HCT116 (cell line): ENCODE measurements around the gene EYA2. TPM values are rescaled to one million over a fixed set of nuclear protein-coding genes. Genes with fewer than 3 reads are reported as not detected.

ENCODE experiments used
- ATAC-seq: fragments of 200-7000 bp; cut with Tn5 transposase; 2 replicates; pipeline ENCODE4 v1.9.1; 2020; ENCODE audit warnings: mild to moderate bottlenecking, moderate library complexity
- BruUV-seq: library from RNA; stranded (reverse); fragments of 400-500 nt; replicated peaks from 2 replicates; lab custom pipeline; 2021; lab: Mats Ljungman, UMichigan
- CTCF ChIA-PET: fragments of 300-600 bp; sonication (Branson Sonifier 250); formaldehyde crosslinking; loops from one replicate; lab custom pipeline; 2021; ENCODE audit warnings: antibody characterized with exemption; lab: Charles Lee
- POLR2A ChIA-PET: fragments of 300-600, 350-600 bp; sonication (Branson Sonifier 250); formaldehyde crosslinking; loops from one replicate; lab custom pipeline; 2021; ENCODE audit warnings: antibody characterized with exemption; lab: Charles Lee
- RAD21 ChIA-PET, 2 experiments: fragments of 300-600 bp; sonication (Branson Sonifier 250); formaldehyde crosslinking; loops; one replicate each; lab custom pipeline; 2023; ENCODE audit warnings: low total read pairs in 2 of 2; ENCODE audit not compliant: uncharacterized antibody in 2 of 2, unreplicated experiment in 2 of 2, low non-redundant PET in 1 of 2; lab: Charles Lee
- DNase-seq: peaks from one replicate; pipeline ENCODE4 v3.0.0-alpha.2; 2010; ENCODE audit warnings: low read depth, low spot score
- H2AFZ ChIP-seq: fragments of 200-600 bp; shearing (Covaris generic), sonication (generic); 2 replicates; pipeline ENCODE4 v1.6.1; 2017; ENCODE audit warnings: low read depth, mixed run types, mixed read lengths, antibody characterized with exemption, low read length; ENCODE audit not compliant: poor library complexity, severe bottlenecking
- H3K27ac ChIP-seq: 2 replicates; pipeline ENCODE4 v1.5.1; 2012; ENCODE audit warnings: low read depth, low read length
- H3K27me3 ChIP-seq: fragments of 200-600 bp; sonication (generic); 2 replicates; pipeline ENCODE4 v1.6.1; 2016; ENCODE audit warnings: mixed run types, low read length, mixed read lengths; ENCODE audit not compliant: insufficient read depth
- H3K36me3 ChIP-seq, 2 experiments: fragments of 200-500 bp in 1 of 2; fragments of 200-600 bp in 1 of 2; sonication (Bioruptor generic) in 1 of 2; sonication (generic) in 1 of 2; 2 replicates each; pipeline versions ENCODE4 v1.5.1 to v1.6.1; 2014 to 2016; ENCODE audit warnings: low read length in 2 of 2, inconsistent platforms in 1 of 2, mixed read lengths in 1 of 2, mixed run types in 1 of 2; ENCODE audit not compliant: insufficient read depth in 2 of 2, control insufficient read depth in 1 of 2
- H3K4me1 ChIP-seq, 2 experiments: fragments of 200-600 bp in 1 of 2; sonication (generic) in 1 of 2; 2 replicates each; pipeline versions ENCODE4 v1.5.1 to v1.6.1; 2012 to 2017; ENCODE audit warnings: low read length in 2 of 2, inconsistent platforms in 1 of 2, mild to moderate bottlenecking in 1 of 2, mixed read lengths in 1 of 2, mixed run types in 1 of 2, moderate library complexity in 1 of 2; ENCODE audit not compliant: insufficient read depth in 2 of 2, control insufficient read depth in 1 of 2
- H3K4me2 ChIP-seq: fragments of 200-600 bp; sonication (generic); 2 replicates; pipeline ENCODE4 v1.6.1; 2017; ENCODE audit warnings: mixed run types, low read length, mixed read lengths
- H3K4me3 ChIP-seq, 2 experiments: fragments of 200-600 bp in 1 of 2; sonication (generic) in 1 of 2; replicated peaks in 1 of 2; 2 replicates each; pipeline ENCODE4 v1.5.1; 2011 to 2016; ENCODE audit warnings: low read length in 2 of 2, control low read depth in 1 of 2, low read depth in 1 of 2, mild to moderate bottlenecking in 1 of 2, mixed read lengths in 1 of 2, mixed run types in 1 of 2
- H3K79me2 ChIP-seq: fragments of 200-600 bp; sonication (generic); 2 replicates; pipeline ENCODE4 v1.6.1; 2017; ENCODE audit warnings: mild to moderate bottlenecking, mixed run types, low read length, moderate library complexity, mixed read lengths; ENCODE audit not compliant: insufficient read depth
- H3K9ac ChIP-seq: fragments of 200-600 bp; sonication (generic); 2 replicates; pipeline ENCODE4 v1.6.1; 2016; ENCODE audit warnings: low read length, mixed read lengths
- H3K9me2 ChIP-seq: fragments of 200-600 bp; sonication (generic), shearing (Covaris generic); 2 replicates; pipeline ENCODE4 v1.6.1; 2017; ENCODE audit warnings: mixed run types, mild to moderate bottlenecking, moderate library complexity; ENCODE audit not compliant: insufficient read depth
- H3K9me3 ChIP-seq, 2 experiments: fragments of 200-500 bp in 1 of 2; fragments of 200-600 bp in 1 of 2; sonication (Bioruptor generic) in 1 of 2; sonication (generic) in 1 of 2; 2 replicates each; pipeline ENCODE4 v1.6.1; 2014 to 2017; ENCODE audit warnings: low read length in 2 of 2, mixed read lengths in 2 of 2, inconsistent platforms in 1 of 2, low read depth in 1 of 2, mild to moderate bottlenecking in 1 of 2, mixed run types in 1 of 2, moderate library complexity in 1 of 2; ENCODE audit not compliant: control insufficient read depth in 1 of 2, insufficient read depth in 1 of 2
- H4K20me1 ChIP-seq: fragments of 200-600 bp; sonication (generic), shearing (Covaris generic); 2 replicates; pipeline ENCODE4 v1.6.1; 2017; ENCODE audit warnings: mixed run types, mild to moderate bottlenecking, moderate library complexity; ENCODE audit not compliant: insufficient read depth
- CBX3 ChIP-seq: IDR thresholded peaks from 2 replicates; pipeline ENCODE4 v1.6.1; 2012; ENCODE audit warnings: low read depth
- CEBPB ChIP-seq: IDR thresholded peaks from 2 replicates; pipeline ENCODE4 v1.6.1; 2012; ENCODE audit warnings: low read depth
- ELF1 ChIP-seq: IDR thresholded peaks from 2 replicates; pipeline ENCODE4 v1.6.1; 2012; ENCODE audit warnings: low read depth, borderline replicate concordance
- EZH2 ChIP-seq: fragments of 200-600 bp; sonication (generic); IDR thresholded peaks from 2 replicates; pipeline ENCODE4 v1.6.1; 2017; ENCODE audit warnings: antibody characterized with exemption, mixed run types
- ZFX ChIP-seq: fragments of 450-650 bp; IDR thresholded peaks from 2 replicates; pipeline ENCODE4 v1.6.1; 2017
- intact Hi-C: fragments of 100-400 bp; cut with micrococcal nuclease; formaldehyde crosslinking; loops from 2 replicates; pipeline ENCODE4 v1.10.0; 2022
- total RNA-seq: library from RNA; stranded (reverse); gene quantifications from one replicate; pipeline ENCODE4 v1.2.1, GENCODE V29; 2021; ENCODE audit not compliant: unreplicated experiment
- TF ChIP-seq, protein P1 (sequence below), 3 experiments: fragments of 200-600 bp in 1 of 3; sonication (generic) in 1 of 3; IDR thresholded peaks in 2 of 3; conservative IDR thresholded peaks in 1 of 3; 2 replicates each; pipeline ENCODE4 v1.5.1; 2012 to 2017; ENCODE audit warnings: low read depth in 2 of 3, low read length in 2 of 3, antibody characterized with exemption in 1 of 3, borderline replicate concordance in 1 of 3, control low read depth in 1 of 3, mild to moderate bottlenecking in 1 of 3, mixed read lengths in 1 of 3, mixed run types in 1 of 3, moderate library complexity in 1 of 3; ENCODE audit not compliant: insufficient read depth in 1 of 3

Gene EYA2
- total RNA-seq, 1 experiment from 2014 or later = not detected

DNA sequence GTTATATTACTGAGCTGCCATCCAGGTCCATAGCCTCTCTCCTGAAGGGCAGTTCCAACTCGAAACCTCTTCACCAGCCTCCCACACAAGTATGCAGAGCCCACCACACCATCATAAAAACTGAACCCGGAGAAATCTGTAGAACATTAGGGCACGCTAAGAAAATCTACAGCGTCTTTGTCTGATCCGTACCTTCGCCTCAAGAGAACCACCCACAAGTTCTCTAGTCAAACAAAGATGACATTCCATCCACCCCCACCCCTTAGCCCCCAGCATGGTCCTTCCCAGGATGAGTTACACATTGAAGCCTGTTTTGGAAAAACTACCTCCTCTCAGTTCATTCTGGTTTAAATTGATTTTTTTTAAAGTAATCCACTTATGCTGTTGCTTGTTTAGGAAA, 242.1 kb downstream of the EYA2 start:
- Histone ChIP-seq H2AFZ (no peak overlapping the region), H4K20me1 (no peaks in the 10 kb centered on the region), H3K27ac (no peak overlapping the region), H3K9ac (no peak overlapping the region), H3K9me3 (peaks cover 0 to 10% of the 10 kb centered on the region in 2 experiments; a peak in 1 of 4 replicates), H3K27me3 (no peaks in the 10 kb centered on the region), H3K36me3 (no peaks in the 10 kb centered on the region), H3K4me1 (peaks cover 0 to 11% of the 10 kb centered on the region in 2 experiments; a peak in 2 of 4 replicates), H3K79me2 (no peaks in the 10 kb centered on the region), H3K9me2 (no peaks in the 10 kb centered on the region), H3K4me3 (no peak overlapping the region), H3K4me2 (no peak overlapping the region)
- RAD21 ChIA-PET = no interaction called here
- no peak for TF ChIP-seq CBX3
- TF ChIP-seq EZH2 = no peak
- no TSS peak for BruUV-seq
- CTCF ChIA-PET = no interaction called here
- ATAC-seq (no peak), DNase-seq (no peak)
- intact Hi-C loops = no loop called here
- POLR2A ChIA-PET = no interaction called here

DNA sequence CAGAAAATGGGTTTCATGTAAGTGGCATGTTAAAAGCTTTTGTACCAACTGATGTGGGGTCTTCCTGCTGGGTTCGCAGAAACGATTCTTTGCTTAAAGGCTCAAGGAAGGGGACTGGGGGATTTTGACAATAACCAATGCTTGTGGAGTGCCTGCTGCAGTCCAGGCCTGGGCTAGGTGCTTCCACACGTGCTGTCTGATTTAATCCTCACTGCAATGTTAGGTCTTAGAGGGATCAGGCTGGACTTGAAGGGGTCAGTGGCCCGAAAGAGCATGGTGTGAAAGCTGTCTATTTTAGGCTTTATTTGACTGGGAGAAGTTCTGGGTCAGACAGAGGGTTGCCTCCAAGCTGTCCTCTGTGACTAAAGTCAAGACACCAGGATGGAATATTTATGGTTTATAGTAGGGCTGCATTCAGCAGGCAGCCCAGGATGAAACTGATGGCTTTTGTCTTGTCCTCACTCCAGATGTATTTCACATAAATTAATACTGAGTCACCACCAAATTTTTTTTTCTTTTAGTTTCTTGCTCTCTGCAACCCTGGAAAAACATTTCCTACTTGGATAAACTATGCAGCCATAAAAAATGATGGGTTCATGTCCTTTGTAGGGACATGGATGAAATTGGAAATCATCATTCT, 242.7 kb downstream of the EYA2 start:
- Histone ChIP-seq H3K79me2 (no peaks in the 10 kb centered on the region), H3K9ac (no peak overlapping the region), H4K20me1 (no peaks in the 10 kb centered on the region), H3K4me3 (no peak overlapping the region), H3K27ac (no peak overlapping the region), H3K36me3 (no peaks in the 10 kb centered on the region), H2AFZ (no peak overlapping the region), H3K4me1 (peaks cover 0 to 11% of the 10 kb centered on the region in 2 experiments; a peak in 2 of 4 replicates), H3K9me2 (no peaks in the 10 kb centered on the region), H3K9me3 (peaks cover 0 to 10% of the 10 kb centered on the region in 2 experiments; a peak in 1 of 4 replicates), H3K27me3 (no peaks in the 10 kb centered on the region), H3K4me2 (no peak overlapping the region)
- no peak for DNase-seq
- ChIA-PET CTCF (no interaction called here), RAD21 (no interaction called here), POLR2A (no interaction called here)
- no TSS peak for BruUV-seq
- no peak for ATAC-seq
- intact Hi-C loops = no loop called here
- TF ChIP-seq ELF1 (no peak), CEBPB (no peak), ZFX (no peak)
- TF ChIP-seq, protein P1, sequence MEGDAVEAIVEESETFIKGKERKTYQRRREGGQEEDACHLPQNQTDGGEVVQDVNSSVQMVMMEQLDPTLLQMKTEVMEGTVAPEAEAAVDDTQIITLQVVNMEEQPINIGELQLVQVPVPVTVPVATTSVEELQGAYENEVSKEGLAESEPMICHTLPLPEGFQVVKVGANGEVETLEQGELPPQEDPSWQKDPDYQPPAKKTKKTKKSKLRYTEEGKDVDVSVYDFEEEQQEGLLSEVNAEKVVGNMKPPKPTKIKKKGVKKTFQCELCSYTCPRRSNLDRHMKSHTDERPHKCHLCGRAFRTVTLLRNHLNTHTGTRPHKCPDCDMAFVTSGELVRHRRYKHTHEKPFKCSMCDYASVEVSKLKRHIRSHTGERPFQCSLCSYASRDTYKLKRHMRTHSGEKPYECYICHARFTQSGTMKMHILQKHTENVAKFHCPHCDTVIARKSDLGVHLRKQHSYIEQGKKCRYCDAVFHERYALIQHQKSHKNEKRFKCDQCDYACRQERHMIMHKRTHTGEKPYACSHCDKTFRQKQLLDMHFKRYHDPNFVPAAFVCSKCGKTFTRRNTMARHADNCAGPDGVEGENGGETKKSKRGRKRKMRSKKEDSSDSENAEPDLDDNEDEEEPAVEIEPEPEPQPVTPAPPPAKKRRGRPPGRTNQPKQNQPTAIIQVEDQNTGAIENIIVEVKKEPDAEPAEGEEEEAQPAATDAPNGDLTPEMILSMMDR (IDR thresholded peaks at IDR 0.05 in 2 of 3, conservative IDR thresholded peaks at IDR 0.05 in 1 of 3; ENCODE audit: borderline replicate concordance in 1 of 3, insufficient read depth in 1 of 3, low read depth in 2 of 3, low read length in 2 of 3) = no peak
